Retinal pigment epithelial cell (primary cell): ENCODE data around the gene QRICH2.

Experiments
- DNase-seq: peaks from one replicate; pipeline ENCODE4 v3.0.0-alpha.2; 2010; ENCODE audit warnings: low read depth
- H3K4me3 ChIP-seq: 2 replicates; pipeline ENCODE4 v1.5.1; 2011; ENCODE audit warnings: mild to moderate bottlenecking, low read length, control low read depth, moderate library complexity
- CTCF ChIP-seq: conservative IDR thresholded peaks from 2 replicates; pipeline ENCODE4 v1.5.1; 2011; ENCODE audit warnings: low read depth, low read length, control low read depth, inconsistent platforms

The QRICH2 gene

GRCh38 chr17:76281573-76282371 lies 26.3 kb downstream of the QRICH2 start:
- no peak for TF ChIP-seq CTCF
- no peak overlapping the region for H3K4me3 ChIP-seq
- no peak for DNase-seq

DNA sequence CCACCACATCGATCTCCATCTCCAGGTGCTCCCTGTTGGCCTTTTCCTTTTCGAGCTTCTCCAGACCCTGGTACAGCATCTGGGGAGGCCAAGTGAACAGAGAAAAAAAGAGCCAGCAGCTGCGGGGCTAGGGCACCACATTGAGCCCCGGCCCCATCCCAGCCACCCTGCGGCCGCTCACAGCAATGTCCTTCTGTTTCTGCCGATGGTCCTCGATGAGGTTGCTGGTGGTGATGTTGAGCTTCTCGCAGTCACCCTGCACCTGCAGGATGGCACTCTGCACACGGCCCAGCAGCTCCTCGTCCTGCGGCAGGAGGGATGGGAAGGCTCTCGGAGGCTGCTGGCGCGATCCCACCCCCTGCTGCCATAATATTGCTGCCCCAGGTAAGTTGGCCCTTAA lies 27.4 kb downstream of the QRICH2 start:
- no peak for DNase-seq
- no peak overlapping the region for H3K4me3 ChIP-seq
- TF ChIP-seq CTCF = no peak

- no peak for DNase-seq
- no peak overlapping the region for H3K4me3 ChIP-seq
- no peak for TF ChIP-seq CTCF
Observed at GRCh38 chr17:76279742-76280287, 28.3 kb downstream of the QRICH2 start.

- H3K4me3 ChIP-seq = no peak overlapping the region
- DNase-seq = no peak
- peak; percentile 92 for TF ChIP-seq CTCF
Observed at GRCh38 chr17:76278952-76279741, 28.9 kb downstream of the QRICH2 start.

DNA sequence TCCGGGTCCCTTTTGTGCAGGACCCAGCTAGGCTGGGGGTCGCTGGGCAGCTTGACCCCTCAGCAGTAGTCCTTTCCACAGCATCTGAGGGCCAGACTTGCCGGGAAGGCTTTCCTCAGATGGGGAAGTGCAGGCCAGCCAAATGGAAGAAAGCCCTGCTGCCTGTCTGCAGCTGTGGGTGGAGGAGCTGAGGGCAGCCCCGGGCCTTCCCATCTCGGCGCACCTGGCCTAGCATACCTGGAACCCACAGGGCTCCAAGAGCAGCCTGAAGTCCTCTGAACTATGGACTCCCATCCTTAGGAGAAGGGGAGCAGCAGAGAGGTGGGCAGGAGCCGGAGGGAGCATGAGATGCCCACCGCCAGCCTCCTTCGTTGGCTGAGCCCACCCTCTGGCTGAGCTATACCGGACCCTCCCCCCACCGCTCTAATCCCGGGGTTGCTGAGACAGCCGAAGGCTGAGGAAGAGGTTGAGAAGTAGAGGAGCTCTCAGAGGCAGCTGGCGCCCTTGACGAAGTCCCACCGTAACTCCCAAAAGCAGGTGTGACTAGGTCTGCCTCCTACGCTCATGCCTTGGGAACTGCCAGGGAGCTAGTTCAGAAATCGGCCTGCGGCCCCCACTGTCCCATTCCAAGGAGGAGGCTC lies 29.7 kb downstream of the QRICH2 start:
- no peak for DNase-seq
- no peak overlapping the region for H3K4me3 ChIP-seq
- no peak for TF ChIP-seq CTCF

DNA sequence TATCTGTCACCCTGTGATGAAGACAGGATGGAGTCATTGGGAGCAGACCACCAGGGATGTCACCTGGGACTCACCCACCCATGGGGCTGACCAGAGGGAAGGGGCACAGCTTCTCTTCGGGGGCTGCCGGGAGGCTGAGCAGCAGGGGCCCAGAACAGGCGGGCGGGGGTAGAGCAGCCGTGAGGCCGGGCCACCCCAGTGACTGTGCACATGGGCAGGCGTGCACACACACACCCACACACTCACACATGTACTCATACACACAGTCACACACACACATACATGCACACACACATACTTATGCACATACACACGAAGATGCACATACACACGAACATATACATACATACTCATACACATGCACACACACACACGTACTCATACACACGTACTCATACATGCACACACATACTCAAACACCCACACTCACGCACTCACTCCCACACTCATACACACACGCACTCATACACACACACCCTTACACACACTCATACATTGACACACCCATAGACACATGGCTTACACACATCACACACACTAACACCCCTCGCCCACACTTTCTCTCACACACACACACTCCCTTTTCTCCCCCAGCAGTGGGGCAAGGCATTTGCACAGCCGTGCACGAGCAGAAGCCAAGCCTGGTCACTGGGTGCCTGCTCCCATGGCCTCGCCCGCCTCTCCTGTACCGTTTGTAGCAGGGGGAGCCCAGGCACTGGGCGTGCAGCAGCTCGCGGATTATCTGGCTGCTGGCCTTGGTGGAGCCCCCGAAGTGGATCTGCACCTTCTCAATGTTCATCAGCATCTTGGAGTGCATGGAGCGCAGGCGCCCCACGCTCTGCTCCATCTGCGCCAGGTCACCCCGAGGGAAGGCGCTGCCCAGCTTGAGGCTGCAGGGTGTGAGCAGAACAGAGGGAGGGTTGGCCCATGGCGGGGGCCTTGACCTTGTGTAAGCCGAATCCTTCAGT lies 30.5 kb downstream of the QRICH2 start:
- no peak overlapping the region for H3K4me3 ChIP-seq
- DNase-seq = no peak
- no peak for TF ChIP-seq CTCF
